ENCODE data around the gene PTBP3. TPM values are rescaled to one million over a fixed set of nuclear protein-coding genes. Genes with fewer than 3 reads are reported as not detected.

The PTBP3 gene
- total and polyA plus RNA-seq, 2 of the 13 experiments (the other 11 are each of a cell fraction or from before 2014, with no cell fraction given) = 52.8 to 61.1 TPM

DNA sequence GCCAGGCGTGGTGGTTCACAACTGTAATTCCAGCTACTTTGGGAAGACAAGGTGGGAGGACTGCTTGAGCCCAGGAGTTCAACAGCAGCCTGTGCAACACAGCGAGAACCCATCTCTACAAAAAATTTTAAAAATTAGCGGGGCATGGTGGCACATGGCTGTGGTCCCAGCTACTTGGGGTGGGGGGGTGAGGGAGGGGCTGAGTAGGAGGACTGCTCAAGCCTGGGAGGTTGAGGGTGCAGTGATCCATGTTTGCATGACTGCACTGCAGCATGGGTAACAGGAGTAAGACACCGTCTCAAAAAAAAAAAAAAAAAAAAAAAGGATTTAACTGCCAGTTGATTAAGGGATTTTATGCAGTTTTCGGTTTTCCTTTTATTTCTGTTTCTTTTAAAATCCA is 65.0 kb downstream of the PTBP3 start:
- Histone ChIP-seq H4K20me1 (ENCODE audit: insufficient read depth, low read length) (0 out of 2 replicates have a peak, but pooled peaks cover under 1% of the 10 kb centered on the region), H2AFZ (ENCODE audit: low read length) (no peak overlapping the region), H3K27me3 (ENCODE audit: control insufficient read depth in 1 of 2, insufficient read depth in 2 of 2, low read length in 2 of 2) (no peaks in the 10 kb centered on the region), H3K9me3 (ENCODE audit: low read length) (no peaks in the 10 kb centered on the region), H3K79me2 (ENCODE audit: insufficient read depth, low read length) (peaks cover 33% of the 10 kb centered on the region), H3K9ac (ENCODE audit: insufficient read depth, low read depth, low read length) (no peak overlapping the region), H3K4me2 (ENCODE audit: low read depth, low read length) (no peak overlapping the region), H3K36me3 (replicated peaks in 1 of 2; ENCODE audit: control insufficient read depth in 1 of 2, insufficient read depth in 2 of 2, low read length in 2 of 2) (peaks cover 4 to 25% of the 10 kb centered on the region in 2 experiments; a peak in 4 of 5 replicates), H3K4me1 (ENCODE audit: insufficient read depth, low read length) (peaks cover 11% of the 10 kb centered on the region), H3K27ac (ENCODE audit: extremely low read length, insufficient read depth, low read length) (no peak overlapping the region), H3K4me3 (replicated peaks in 1 of 3; ENCODE audit: insufficient read depth in 1 of 3, low read depth in 2 of 3, low read length in 3 of 3) (no peak overlapping the region)
- CTCF ChIA-PET (ENCODE audit: low intra/inter-chr PET ratio, low total read pairs) = no interaction called here
- no TSS peak for BruUV-seq (replicated peaks)
- in situ Hi-C loops (cut with HindIII; ENCODE audit: extremely low pct_ligation_motif_present, low pct_unique_long_range_greater_than_20kb) = no loop called here
- 97% methylated on average over 5 of the region's 5 CpGs for WGBS (ENCODE audit: low lambda C conversion rate)
- intact Hi-C loops (cut with micrococcal nuclease; ENCODE audit: unreplicated experiment) = no loop called here
- POLR2A ChIA-PET = no interaction called here
- no peak for DNase-seq (ENCODE audit: low spot score)
- ATAC-seq = no peak
- no peak for FAIRE-seq
- no peak for TF ChIP-seq ZNF629 (CRISPR knock-in tag; conservative IDR thresholded peaks at IDR 0.05)
- no peak for TF ChIP-seq ETV6 (CRISPR knock-in tag; conservative IDR thresholded peaks at IDR 0.05)
- no peak for TF ChIP-seq ARID5B (CRISPR knock-in tag; IDR thresholded peaks at IDR 0.05)
- no peak for TF ChIP-seq AGO1 (IDR thresholded peaks at IDR 0.05; ENCODE audit: low read depth, low read length, poor library complexity, severe bottlenecking)
- no peak for TF ChIP-seq ZMYM2 (CRISPR knock-in tag; IDR thresholded peaks at IDR 0.05)
- TF ChIP-seq TRIM24 (CRISPR knock-in tag; IDR thresholded peaks at IDR 0.05) = no peak
- TF ChIP-seq FOXJ3 (CRISPR knock-in tag; IDR thresholded peaks at IDR 0.05; ENCODE audit: borderline replicate concordance) = no peak
- no peak for TF ChIP-seq MAX (IDR thresholded peaks at IDR 0.05)
- TF ChIP-seq ZNF407 (CRISPR knock-in tag; IDR thresholded peaks at IDR 0.05; ENCODE audit: not compliant biosample characterization) = no peak
- TF ChIP-seq KLF11 (CRISPR knock-in tag; IDR thresholded peaks at IDR 0.05) = no peak
- TF ChIP-seq ZNF562 (CRISPR knock-in tag; IDR thresholded peaks at IDR 0.05; ENCODE audit: borderline replicate concordance) = no peak
